Left lung (tissue), 10 donors: Measurements from ENCODE around the gene AIP. TPM values are rescaled to one million over a fixed set of nuclear protein-coding genes. Genes with fewer than 3 reads are reported as not detected.
"Not testable (repeated sequence)": the region's sequence is repeated elsewhere in the genome, so short reads cannot be mapped to it uniquely, and the experiment has no call there.

Experiments
- ATAC-seq: fragments of 200-7000 bp; cut with Tn5 transposase; one replicate; pipeline ENCODE4 v1.9.1; 2020; ENCODE audit warnings: moderate library complexity
- DNase-seq, 4 donors: peaks; one replicate each; pipeline ENCODE4 v3.0.0-alpha.2; 2013 to 2020
- H3K27ac ChIP-seq, 2 donors: fragments of 200-600 bp; sonication (generic) in 1 of 2; one replicate each; pipeline versions ENCODE4 v1.5.0 to v1.8.0; 2020 to 2021
- H3K27me3 ChIP-seq, 2 donors: fragments of 200-600 bp; sonication (generic) in 1 of 2; one replicate each; pipeline versions ENCODE4 v1.5.0 to v1.8.0; 2020 to 2021
- H3K36me3 ChIP-seq, 2 donors: fragments of 200-600 bp; sonication (generic) in 1 of 2; one replicate each; pipeline versions ENCODE4 v1.5.0 to v1.8.0; 2020 to 2021
- H3K4me1 ChIP-seq, 2 donors: fragments of 200-600 bp; one replicate each; pipeline ENCODE4 v1.8.0; 2021
- H3K4me3 ChIP-seq, 2 donors: fragments of 200-600 bp; sonication (generic) in 1 of 2; one replicate each; pipeline versions ENCODE4 v1.5.0 to v1.8.0; 2020 to 2021; ENCODE audit warnings: mild to moderate bottlenecking in 1 of 2
- H3K9me3 ChIP-seq, 2 donors: fragments of 200-600 bp; sonication (generic) in 1 of 2; one replicate each; pipeline versions ENCODE4 v1.5.0 to v1.8.0; 2020 to 2021
- CTCF ChIP-seq, 2 donors: fragments of 200-600 bp; sonication (generic) in 1 of 2; IDR thresholded peaks; one replicate each; pipeline versions ENCODE4 v1.5.0 to v1.8.0; 2021; ENCODE audit warnings: antibody characterized with exemption in 2 of 2
- intact Hi-C, 2 donors: fragments of 100-400 bp; cut with DNase I; formaldehyde crosslinking; loops; one replicate each; pipeline versions ENCODE4 v1.11.2 to v1.14.2; 2022
- polyA plus RNA-seq, 6 donors: library from polyadenylated mRNA; unstranded; fragments of 120-200 nt; gene quantifications; one replicate each; pipeline ENCODE4 v1.2.1, GENCODE V29; 2013; ENCODE audit not compliant: insufficient read length in 6 of 6
- total RNA-seq, 2 donors: library from RNA; stranded (reverse); fragmentation: NEBNext Ultra II Directional; extraction: Animal tissue kit (Norgen Biotek cat#: 25700); gene quantifications; one replicate each; pipeline ENCODE4 v1.2.1, GENCODE V29; 2021
- donor health status: DM: no; HTN: yes; CAD: no.
- donor health status: DM: no; HTN: no; CAD: no.

The AIP gene
- total and polyA plus RNA-seq, 8 donors, result 55.7 to 68.2 (median 61.0) TPM

GRCh38 chr11:67483831-67484665, 1.2 kb downstream of the AIP start:
- no peak for TF ChIP-seq CTCF (IDR thresholded peaks at IDR 0.05)
- peaks cover 18 to 47% of the 10 kb centered on the region in 2 donors for H3K4me1 ChIP-seq
- peaks cover 0 to 23% of the 10 kb centered on the region in 2 donors for H3K36me3 ChIP-seq
- ATAC-seq (no peak), DNase-seq (peak in 1 of 4 donors; percentile 79)
- intact Hi-C loops, result no loop called here
- H3K9me3 ChIP-seq, result no peaks in the 10 kb centered on the region
- peak overlapping the region in 1 of 2 donors; percentile 57 for H3K4me3 ChIP-seq
- peak overlapping the region in 1 of 2 donors; percentile 91 for H3K27ac ChIP-seq
- H3K27me3 ChIP-seq, result no peaks in the 10 kb centered on the region

GRCh38 chr11:67484847-67485311, 2.1 kb downstream of the AIP start:
- Histone ChIP-seq H3K4me3 (no peak overlapping the region), H3K4me1 (peaks cover 18 to 47% of the 10 kb centered on the region in 2 donors), H3K27me3 (no peaks in the 10 kb centered on the region), H3K9me3 (no peaks in the 10 kb centered on the region), H3K27ac (no peak overlapping the region), H3K36me3 (peaks cover 0 to 31% of the 10 kb centered on the region in 2 donors)
- intact Hi-C loops, result no loop called here
- DNase-seq (peak in 1 of 4 donors; percentile 81), ATAC-seq (no peak)
- TF ChIP-seq CTCF (IDR thresholded peaks at IDR 0.05), result no peak

- H3K9me3 ChIP-seq, H3K27ac ChIP-seq, H3K4me3 ChIP-seq, ATAC-seq, intact Hi-C loops, H3K27me3 ChIP-seq: not testable (repeated sequence)
- H3K36me3 ChIP-seq, result peaks cover 0 to 41% of the 10 kb centered on the region in 2 donors
- DNase-seq, result peak in 1 of 4 donors; percentile 39
- peaks cover 18 to 47% of the 10 kb centered on the region in 2 donors for H3K4me1 ChIP-seq
Measured at GRCh38 chr11:67485873-67486361, 3.1 kb downstream of the AIP start.

- no peaks in the 10 kb centered on the region for H3K9me3 ChIP-seq
- H3K4me3 ChIP-seq, result no peak overlapping the region
- H3K27ac ChIP-seq, result no peak overlapping the region
- intact Hi-C loops, result no loop called here
- ATAC-seq (no peak), DNase-seq (peak in 1 of 4 donors; percentile 69)
- TF ChIP-seq CTCF (IDR thresholded peaks at IDR 0.05), result no peak
- H3K27me3 ChIP-seq, result no peaks in the 10 kb centered on the region
- peaks cover 0 to 49% of the 10 kb centered on the region in 2 donors for H3K36me3 ChIP-seq
- peaks cover 18 to 47% of the 10 kb centered on the region in 2 donors for H3K4me1 ChIP-seq
Measured at GRCh38 chr11:67486481-67487195, 3.8 kb downstream of the AIP start.

GRCh38 chr11:67489203-67489884, 6.5 kb downstream of the AIP start:
- Histone ChIP-seq H3K36me3 (peaks cover 0 to 76% of the 10 kb centered on the region in 2 donors), H3K4me3 (no peak overlapping the region), H3K4me1 (peaks cover 2 to 26% of the 10 kb centered on the region in 2 donors), H3K27me3 (no peaks in the 10 kb centered on the region), H3K9me3 (no peaks in the 10 kb centered on the region), H3K27ac (no peak overlapping the region)
- intact Hi-C loops, result no loop called here
- ATAC-seq (no peak), DNase-seq (peak in 1 of 4 donors; percentile 74)
- TF ChIP-seq CTCF (IDR thresholded peaks at IDR 0.05), result no peak
